GM10248 (cell line): ENCODE results near the gene LCMT1.

Experiments
- CTCF ChIA-PET: fragments of 300-600 bp; sonication (Branson Sonifier 250); formaldehyde crosslinking; extraction: SDS; loops from one replicate; lab custom pipeline; 2021; ENCODE audit warnings: antibody characterized with exemption; lab: Yijun Ruan, JAX
- POLR2A ChIA-PET: fragments of 350-650 bp; sonication (Branson Sonifier 250); formaldehyde crosslinking; extraction: SDS; loops from one replicate; lab custom pipeline; 2020; ENCODE audit warnings: antibody characterized with exemption; lab: Yijun Ruan, JAX
- DNase-seq: peaks from one replicate; pipeline ENCODE4 v3.0.0; 2012; ENCODE audit errors: extremely low spot score
- TF ChIP-seq, protein P1 (sequence below): IDR thresholded peaks from 2 replicates; pipeline ENCODE4 v1.5.1; 2012; ENCODE audit warnings: mild to moderate bottlenecking, low read depth; ENCODE audit errors: extremely low read depth, missing control alignments, control extremely low read depth

LCMT1 gene

DNA sequence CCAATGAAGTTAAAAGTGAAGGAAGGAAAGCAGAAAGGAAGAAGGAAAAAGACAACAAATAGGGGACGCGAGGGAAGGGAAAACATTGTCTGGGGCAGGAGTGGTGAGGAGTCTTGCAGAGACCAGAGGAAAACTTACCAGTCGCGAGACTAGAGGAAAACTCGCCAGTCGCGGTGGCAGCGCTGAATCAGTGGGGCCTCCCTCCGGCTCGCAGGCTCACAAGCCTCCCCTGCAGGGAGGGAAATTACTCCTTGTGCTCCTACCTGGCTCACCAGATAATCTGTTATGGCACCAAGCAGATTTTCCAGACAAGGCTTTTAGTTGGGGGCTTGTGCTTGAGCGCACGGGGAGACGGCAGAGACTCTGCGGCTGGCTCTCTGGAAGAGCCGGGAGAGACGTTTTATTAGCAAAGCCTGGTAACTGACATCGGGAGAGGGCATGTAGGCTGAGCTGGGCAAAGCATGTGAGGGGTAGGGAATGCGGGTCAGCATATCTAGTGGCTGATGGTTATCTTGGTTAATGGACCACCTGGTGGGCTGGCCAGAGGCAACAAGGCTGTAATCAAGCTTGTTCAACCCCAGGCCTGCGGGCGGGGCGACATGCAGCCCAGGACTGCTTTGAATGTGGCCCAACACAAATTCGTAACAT is 37.1 kb downstream of the LCMT1 start:
- CTCF ChIA-PET, result interaction anchor here (1.0 kb wide), 1 partner anchor 243 kb away, joined by 3 read pairs; no protein-coding TSS in a partner anchor
- DNase-seq, result no peak
- POLR2A ChIA-PET, result no interaction called here
- TF ChIP-seq, protein P1, sequence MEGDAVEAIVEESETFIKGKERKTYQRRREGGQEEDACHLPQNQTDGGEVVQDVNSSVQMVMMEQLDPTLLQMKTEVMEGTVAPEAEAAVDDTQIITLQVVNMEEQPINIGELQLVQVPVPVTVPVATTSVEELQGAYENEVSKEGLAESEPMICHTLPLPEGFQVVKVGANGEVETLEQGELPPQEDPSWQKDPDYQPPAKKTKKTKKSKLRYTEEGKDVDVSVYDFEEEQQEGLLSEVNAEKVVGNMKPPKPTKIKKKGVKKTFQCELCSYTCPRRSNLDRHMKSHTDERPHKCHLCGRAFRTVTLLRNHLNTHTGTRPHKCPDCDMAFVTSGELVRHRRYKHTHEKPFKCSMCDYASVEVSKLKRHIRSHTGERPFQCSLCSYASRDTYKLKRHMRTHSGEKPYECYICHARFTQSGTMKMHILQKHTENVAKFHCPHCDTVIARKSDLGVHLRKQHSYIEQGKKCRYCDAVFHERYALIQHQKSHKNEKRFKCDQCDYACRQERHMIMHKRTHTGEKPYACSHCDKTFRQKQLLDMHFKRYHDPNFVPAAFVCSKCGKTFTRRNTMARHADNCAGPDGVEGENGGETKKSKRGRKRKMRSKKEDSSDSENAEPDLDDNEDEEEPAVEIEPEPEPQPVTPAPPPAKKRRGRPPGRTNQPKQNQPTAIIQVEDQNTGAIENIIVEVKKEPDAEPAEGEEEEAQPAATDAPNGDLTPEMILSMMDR, result no peak

DNA sequence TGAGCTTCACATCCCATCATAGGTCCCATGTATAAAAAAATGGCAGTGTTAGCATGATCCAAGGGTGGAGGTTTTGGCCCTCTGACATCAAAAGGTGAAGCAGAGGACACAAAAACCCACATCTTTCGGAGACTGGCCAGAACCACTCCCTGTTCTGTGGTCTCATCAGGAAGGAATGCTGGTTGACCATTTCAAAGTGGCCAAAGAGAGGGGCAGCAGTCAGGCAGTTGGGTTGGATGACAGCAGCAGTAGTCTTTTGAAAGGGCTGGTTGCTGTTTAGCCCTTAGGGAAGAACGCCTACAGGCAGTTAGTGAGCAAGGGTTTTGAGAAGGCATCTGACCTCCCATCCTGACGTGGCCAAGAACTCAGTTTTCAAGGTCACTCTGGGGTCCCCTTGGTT is 40.5 kb downstream of the LCMT1 start:
- TF ChIP-seq, protein P1, result no peak
- CTCF ChIA-PET, result no interaction called here
- no peak for DNase-seq
- POLR2A ChIA-PET, result no interaction called here

GRCh38 chr16:25155553-25156460 is 44.3 kb downstream of the LCMT1 start:
- DNase-seq, result no peak
- ChIA-PET POLR2A (interaction anchor here (0.6 kb wide), 1 partner anchor 99 kb away, joined by 5 read pairs; no protein-coding TSS in a partner anchor), CTCF (interaction anchor here (1.1 kb wide), 1 partner anchor 66 kb away, joined by 3 read pairs; no protein-coding TSS in a partner anchor)
- TF ChIP-seq, protein P1, result no peak

- ChIA-PET POLR2A (interaction anchor here (0.6 kb wide), 1 partner anchor 25 kb away, joined by 3 read pairs; no protein-coding TSS in a partner anchor), CTCF (interaction anchor here (1.1 kb wide), 1 partner anchor 18 kb away, joined by 4 read pairs; no protein-coding TSS in a partner anchor)
- no peak for DNase-seq
- TF ChIP-seq, protein P1, result no peak
Measured at GRCh38 chr16:25157271-25157875, 45.8 kb downstream of the LCMT1 start.

- POLR2A ChIA-PET, result no interaction called here
- TF ChIP-seq, protein P1, result no peak
- DNase-seq, result no peak
- CTCF ChIA-PET, result interaction anchor here (1.1 kb wide), 1 partner anchor 17 kb away, joined by 4 read pairs; no protein-coding TSS in a partner anchor
Measured at GRCh38 chr16:25158401-25158800, 46.9 kb downstream of the LCMT1 start.
